K562 (cell line): ENCODE measurements around the gene EXOSC2. TPM values are rescaled to one million over a fixed set of nuclear protein-coding genes. Genes with fewer than 3 reads are reported as not detected.
A peak's percentile ranks its signal among the peaks of the same experiment; 100 is the strongest.

Experiments
- ARID1B ChIP-seq: fragments of 450-650 bp; IDR thresholded peaks from 2 replicates; pipeline ENCODE4 v1.6.1; 2016; ENCODE audit warnings: antibody characterized with exemption, mild to moderate bottlenecking, inconsistent platforms
- ARID2 ChIP-seq: fragments of 450-650 bp; IDR thresholded peaks from 2 replicates; pipeline ENCODE4 v1.6.1; 2017; ENCODE audit warnings: antibody characterized with exemption, mild to moderate bottlenecking
- CHCHD3 ChIP-seq: fragments of 250-450 bp; sonication (Bioruptor Pico); IDR thresholded peaks from 2 replicates; pipeline ENCODE4 v2.1.2; 2022; ENCODE audit warnings: mild to moderate bottlenecking
- CREM ChIP-seq: IDR thresholded peaks from 2 replicates; pipeline ENCODE4 v1.6.1; 2014; ENCODE audit warnings: antibody characterized with exemption, low read depth
- CXXC5 ChIP-seq: fragments of 250-450 bp; sonication (Bioruptor Pico); IDR thresholded peaks from 2 replicates; pipeline ENCODE4 v1.8.0; 2022; ENCODE audit warnings: inconsistent platforms, mild to moderate bottlenecking, moderate library complexity
- DACH1 ChIP-seq: fragments of 450-650 bp; IDR thresholded peaks from 2 replicates; pipeline ENCODE4 v1.6.1; 2018; ENCODE audit not compliant: partially characterized antibody
- DEAF1 ChIP-seq: fragments of 450-650 bp; formaldehyde crosslinking; IDR thresholded peaks from 2 replicates; pipeline ENCODE4 v1.4.0; 2020; ENCODE audit warnings: mild to moderate bottlenecking, moderate library complexity
- E2F8 ChIP-seq: fragments of 450-650 bp; IDR thresholded peaks from 2 replicates; pipeline ENCODE4 v1.7.1; 2018; ENCODE audit warnings: mild to moderate bottlenecking, low read depth; ENCODE audit not compliant: partially characterized antibody
- ESRRA ChIP-seq: fragments of 450-650 bp; IDR thresholded peaks from 2 replicates; pipeline ENCODE4 v1.6.1; 2014; ENCODE audit warnings: low read depth, mild to moderate bottlenecking, moderate library complexity, borderline replicate concordance
- GABPB1 ChIP-seq: sonication (generic); formaldehyde crosslinking; IDR thresholded peaks from 2 replicates; pipeline ENCODE4 v1.8.0; 2022; ENCODE audit warnings: mild to moderate bottlenecking, missing genetic modification reagents
- GATAD2A ChIP-seq: fragments of 450-650 bp; IDR thresholded peaks from 2 replicates; pipeline ENCODE4 v1.6.1; 2017
- HDAC6 ChIP-seq: IDR thresholded peaks from 2 replicates; pipeline ENCODE4 v1.6.1; 2012; ENCODE audit warnings: low read depth, mild to moderate bottlenecking, control low read depth, inconsistent platforms, low read length, moderate library complexity
- ID3 ChIP-seq, 2 experiments: fragments of 250-450 bp in 1 of 2; fragments of 450-650 bp in 1 of 2; sonication (Bioruptor Pico) in 1 of 2; IDR thresholded peaks; 2 replicates each; pipeline versions ENCODE4 v1.6.1 to v1.8.0; 2016 to 2021; ENCODE audit warnings: mild to moderate bottlenecking in 2 of 2, moderate library complexity in 2 of 2, missing compliant biosample characterization in 1 of 2, missing genetic modification characterization in 1 of 2
- IRF1 ChIP-seq: sonication (generic); formaldehyde crosslinking; IDR thresholded peaks from 2 replicates; pipeline ENCODE4 v1.8.0; 2022; ENCODE audit warnings: missing genetic modification reagents, mild to moderate bottlenecking, borderline replicate concordance
- NFE2L1 ChIP-seq: fragments of 450-650 bp; IDR thresholded peaks from 2 replicates; pipeline ENCODE4 v1.6.1; 2016; ENCODE audit warnings: missing genetic modification characterization, low read depth, mild to moderate bottlenecking, missing compliant biosample characterization, moderate library complexity, borderline replicate concordance
- NUFIP1 ChIP-seq: fragments of 450-650 bp; IDR thresholded peaks from 2 replicates; pipeline ENCODE4 v1.6.1; 2018; ENCODE audit not compliant: partially characterized antibody
- PCBP2 ChIP-seq: fragments of 200-400 bp; formaldehyde crosslinking; IDR thresholded peaks from 2 replicates; pipeline ENCODE4 v1.6.1; 2018; ENCODE audit warnings: low read length, low read depth, mild to moderate bottlenecking, moderate library complexity; ENCODE audit not compliant: poor library complexity, severe bottlenecking
- TAL1 ChIP-seq: fragments of 450-650 bp; IDR thresholded peaks from 2 replicates; pipeline ENCODE4 v1.6.1; 2016; ENCODE audit warnings: mild to moderate bottlenecking
- ZC3H11A ChIP-seq: IDR thresholded peaks from 2 replicates; pipeline ENCODE4 v1.6.1; 2012; ENCODE audit warnings: low read depth, low read length, improper control_type of control experiment
- ZNF76 ChIP-seq: fragments of 250-450 bp; sonication (Bioruptor Pico); IDR thresholded peaks from 2 replicates; pipeline ENCODE4 v1.4.0; 2020; ENCODE audit warnings: mild to moderate bottlenecking, moderate library complexity, borderline replicate concordance
- ZNF77 ChIP-seq: fragments of 250-450 bp; sonication (Bioruptor Pico); IDR thresholded peaks from 2 replicates; pipeline ENCODE4 v1.5.0; 2020
- polyA plus RNA-seq, 8 experiments: library from polyadenylated mRNA; depleted of rRNA in 4 of 8; stranded (reverse) in 5 of 8; unstranded in 3 of 8; fragments of >200 nt; fragmentation: Nextera tagmentation in 2 of 8; fragmentation: Illumina TruSeq in 1 of 8; extraction: Ambion mirVana in 2 of 8; extraction: Trizol in 1 of 8; gene quantifications; 2 replicates each; pipeline versions ENCODE4 v1.2.1 to v1.2.3, GENCODE V29; 2011 to 2014; ENCODE audit warnings: inconsistent platforms in 1 of 8, missing spikeins in 1 of 8
- total RNA-seq, 7 experiments: library from RNA; depleted of rRNA in 6 of 7; stranded (reverse); fragments of >200 nt in 6 of 7; fragmentation: Illumina TruSeq in 2 of 7; extraction: Trizol in 2 of 7; gene quantifications; 2 replicates each; pipeline versions ENCODE4 v1.2.1 to v1.2.3, GENCODE V29; 2011 to 2021; ENCODE audit warnings: low replicate concordance in 1 of 7
- TF ChIP-seq, protein P1 (sequence below), 2 experiments: fragments of 450-650 bp in 1 of 2; sonication (generic) in 1 of 2; formaldehyde crosslinking in 1 of 2; IDR thresholded peaks in 1 of 2; conservative IDR thresholded peaks in 1 of 2; 2 replicates each; pipeline versions ENCODE4 v1.6.1 to v1.8.1; 2016 to 2023; ENCODE audit warnings: mild to moderate bottlenecking in 2 of 2, moderate library complexity in 2 of 2, inconsistent platforms in 1 of 2, missing genetic modification reagents in 1 of 2

EXOSC2 gene
- total and polyA plus RNA-seq, 9 of the 15 experiments (the other 6 are each of a cell fraction or from before 2014, with no cell fraction given): 46.0 to 101 (median 77.6) TPM

GRCh38 chr9:130689937-130690700 lies 3.5 kb upstream of the EXOSC2 start (continued):
- no peak for TF ChIP-seq IRF1
- TF ChIP-seq NUFIP1: no peak
- no peak for TF ChIP-seq ZC3H11A
- TF ChIP-seq HDAC6: no peak
- no peak for TF ChIP-seq PCBP2
- no peak for TF ChIP-seq TAL1
- no peak for TF ChIP-seq ARID2
- no peak for TF ChIP-seq DEAF1 (CRISPR knock-in tag)
- TF ChIP-seq ID3 (CRISPR knock-in tag; IDR thresholded peaks at IDR 0.05): no peak
- TF ChIP-seq ID3 (tag; IDR thresholded peaks at IDR 0.05): no peak
- TF ChIP-seq DACH1: no peak
- no peak for TF ChIP-seq GABPB1 (CRISPR knock-in tag)
- TF ChIP-seq ARID1B: no peak
- TF ChIP-seq ZNF76 (CRISPR knock-in tag): no peak
- no peak for TF ChIP-seq GATAD2A
- TF ChIP-seq, protein P1, sequence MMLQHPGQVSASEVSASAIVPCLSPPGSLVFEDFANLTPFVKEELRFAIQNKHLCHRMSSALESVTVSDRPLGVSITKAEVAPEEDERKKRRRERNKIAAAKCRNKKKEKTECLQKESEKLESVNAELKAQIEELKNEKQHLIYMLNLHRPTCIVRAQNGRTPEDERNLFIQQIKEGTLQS (IDR thresholded peaks at IDR 0.05): no peak
- TF ChIP-seq, protein P1 (CRISPR knock-in tag; conservative IDR thresholded peaks at IDR 0.05): no peak
- TF ChIP-seq CREM: peak; percentile 4; the same call in 1 of the 2 replicates
- no peak for TF ChIP-seq ESRRA
- TF ChIP-seq CXXC5: no peak; the same call in none of the 2 replicates
- TF ChIP-seq ZNF77 (CRISPR knock-in tag): no peak
- TF ChIP-seq E2F8: no peak
- TF ChIP-seq CHCHD3 (CRISPR knock-in tag): no peak
- no peak for TF ChIP-seq NFE2L1
